LNCaP clone FGC (cell line): ENCODE measurements around the gene PIP4K2A.

Experiments
- DNase-seq: peaks from one replicate; pipeline ENCODE4 v3.0.0-alpha.2; 2011; ENCODE audit warnings: low read depth
- H3K4me3 ChIP-seq: 2 replicates; pipeline ENCODE4 v1.5.1; 2011; ENCODE audit warnings: mild to moderate bottlenecking, low read depth, low read length, control low read depth
- TF ChIP-seq, protein P1 (sequence below): IDR thresholded peaks from 2 replicates; pipeline ENCODE4 v1.5.1; 2012; ENCODE audit warnings: mild to moderate bottlenecking; ENCODE audit not compliant: control insufficient read depth, insufficient read depth; ENCODE audit errors: extremely low read depth

Gene PIP4K2A

DNA sequence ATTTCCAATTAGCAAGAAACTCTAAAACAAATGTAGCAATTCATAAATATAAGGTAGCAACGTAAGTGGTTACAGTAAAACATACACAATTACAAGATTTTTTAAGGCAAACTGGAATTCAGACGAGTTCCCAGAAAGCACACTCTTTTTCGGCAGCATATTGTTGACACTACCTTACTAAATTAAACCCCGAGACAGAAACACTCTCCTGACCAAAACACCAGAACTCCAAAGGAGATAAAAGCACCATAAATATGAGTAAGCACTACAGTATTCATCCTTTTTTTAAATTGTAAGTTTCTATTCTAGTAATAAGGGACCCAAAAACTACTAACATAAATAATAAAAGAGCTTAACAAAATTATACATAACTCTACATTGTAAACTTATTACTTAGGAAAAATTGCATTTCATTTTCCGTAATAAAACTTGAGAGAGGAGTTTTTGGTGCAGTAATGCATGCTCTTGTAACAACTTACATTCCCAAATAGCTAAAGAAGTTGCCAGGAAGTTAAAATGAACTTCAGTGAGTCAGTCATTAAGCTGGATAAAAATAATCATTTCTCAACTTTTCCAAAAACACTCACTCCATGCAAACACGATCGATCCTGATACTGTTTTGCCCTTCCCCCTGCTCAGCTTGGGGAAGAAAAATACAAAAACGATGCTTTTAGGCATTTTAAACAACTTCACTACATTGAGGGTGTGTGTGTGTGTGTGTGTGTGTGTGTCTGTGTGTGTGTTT, 2.0 kb downstream of the PIP4K2A start:
- TF ChIP-seq, protein P1, sequence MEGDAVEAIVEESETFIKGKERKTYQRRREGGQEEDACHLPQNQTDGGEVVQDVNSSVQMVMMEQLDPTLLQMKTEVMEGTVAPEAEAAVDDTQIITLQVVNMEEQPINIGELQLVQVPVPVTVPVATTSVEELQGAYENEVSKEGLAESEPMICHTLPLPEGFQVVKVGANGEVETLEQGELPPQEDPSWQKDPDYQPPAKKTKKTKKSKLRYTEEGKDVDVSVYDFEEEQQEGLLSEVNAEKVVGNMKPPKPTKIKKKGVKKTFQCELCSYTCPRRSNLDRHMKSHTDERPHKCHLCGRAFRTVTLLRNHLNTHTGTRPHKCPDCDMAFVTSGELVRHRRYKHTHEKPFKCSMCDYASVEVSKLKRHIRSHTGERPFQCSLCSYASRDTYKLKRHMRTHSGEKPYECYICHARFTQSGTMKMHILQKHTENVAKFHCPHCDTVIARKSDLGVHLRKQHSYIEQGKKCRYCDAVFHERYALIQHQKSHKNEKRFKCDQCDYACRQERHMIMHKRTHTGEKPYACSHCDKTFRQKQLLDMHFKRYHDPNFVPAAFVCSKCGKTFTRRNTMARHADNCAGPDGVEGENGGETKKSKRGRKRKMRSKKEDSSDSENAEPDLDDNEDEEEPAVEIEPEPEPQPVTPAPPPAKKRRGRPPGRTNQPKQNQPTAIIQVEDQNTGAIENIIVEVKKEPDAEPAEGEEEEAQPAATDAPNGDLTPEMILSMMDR = no peak
- no peak for DNase-seq
- no peak overlapping the region for H3K4me3 ChIP-seq

DNA sequence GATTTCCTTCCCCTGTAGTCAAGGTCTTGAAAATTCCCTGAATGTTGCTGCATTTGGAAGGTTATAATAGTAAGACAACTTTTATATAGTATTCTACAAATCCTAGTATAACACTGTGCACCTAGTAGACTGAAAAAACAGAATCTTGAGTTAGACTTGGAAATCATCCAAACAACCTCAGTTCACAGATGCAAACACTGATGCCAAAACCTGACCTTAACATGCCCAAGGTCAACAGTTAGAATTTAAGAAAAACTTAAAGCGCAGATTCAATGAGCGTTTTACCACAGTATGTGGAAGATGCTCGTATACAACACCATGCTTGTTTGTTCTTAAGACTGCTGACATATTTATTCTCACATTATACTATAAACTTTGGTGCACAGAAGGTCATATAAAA, 3.0 kb downstream of the PIP4K2A start:
- H3K4me3 ChIP-seq = no peak overlapping the region
- DNase-seq = no peak
- TF ChIP-seq, protein P1 = no peak

DNA sequence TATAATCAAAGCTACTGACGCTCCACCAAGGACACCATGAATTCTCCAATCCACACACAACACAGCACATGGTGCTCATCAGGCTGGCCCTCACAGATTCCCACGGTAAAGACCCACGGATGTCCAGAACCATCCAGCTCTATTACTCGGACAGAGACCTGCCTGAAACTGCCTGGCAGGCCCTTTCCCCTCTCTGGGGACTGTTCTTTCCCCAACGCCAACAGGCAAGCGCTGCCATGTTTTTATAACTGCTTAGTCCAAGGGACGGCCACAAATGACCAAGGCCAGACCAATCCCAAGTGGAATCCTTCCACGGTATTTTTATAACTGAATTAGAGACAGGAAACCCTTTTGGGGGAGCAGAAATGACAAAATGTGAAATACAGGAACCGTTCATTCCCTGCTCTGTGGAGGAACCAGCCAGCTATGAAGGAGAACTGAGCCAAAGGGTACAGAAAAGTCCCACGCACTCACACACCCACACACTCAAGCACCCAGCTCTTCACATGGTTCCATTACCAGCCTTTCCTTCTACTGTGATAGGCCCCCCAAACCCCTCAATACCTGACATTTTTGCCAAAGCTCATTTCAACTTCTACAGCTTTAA, 4.1 kb downstream of the PIP4K2A start:
- H3K4me3 ChIP-seq = no peak overlapping the region
- no peak for DNase-seq
- TF ChIP-seq, protein P1 = no peak

DNA sequence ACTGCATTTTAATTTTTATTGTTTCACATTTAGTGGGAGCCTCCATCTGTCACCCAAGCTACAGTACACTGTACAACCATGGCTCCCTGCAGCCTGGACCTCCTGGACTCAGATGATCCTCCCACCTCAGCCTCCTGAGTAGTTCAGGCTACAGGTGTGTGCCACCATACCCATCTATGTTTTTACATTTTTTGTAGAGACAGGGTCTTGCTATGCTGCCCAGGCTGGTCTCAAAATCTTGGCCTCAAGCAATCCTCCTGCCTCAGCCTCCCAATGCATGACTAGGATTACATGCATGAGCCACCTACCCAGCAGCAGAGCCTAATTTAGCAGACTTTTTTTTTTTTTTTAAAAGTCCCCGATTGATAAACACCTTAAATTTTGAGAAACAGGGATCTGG, 5.6 kb downstream of the PIP4K2A start:
- TF ChIP-seq, protein P1 = no peak
- no peak for DNase-seq
- no peak overlapping the region for H3K4me3 ChIP-seq

DNA sequence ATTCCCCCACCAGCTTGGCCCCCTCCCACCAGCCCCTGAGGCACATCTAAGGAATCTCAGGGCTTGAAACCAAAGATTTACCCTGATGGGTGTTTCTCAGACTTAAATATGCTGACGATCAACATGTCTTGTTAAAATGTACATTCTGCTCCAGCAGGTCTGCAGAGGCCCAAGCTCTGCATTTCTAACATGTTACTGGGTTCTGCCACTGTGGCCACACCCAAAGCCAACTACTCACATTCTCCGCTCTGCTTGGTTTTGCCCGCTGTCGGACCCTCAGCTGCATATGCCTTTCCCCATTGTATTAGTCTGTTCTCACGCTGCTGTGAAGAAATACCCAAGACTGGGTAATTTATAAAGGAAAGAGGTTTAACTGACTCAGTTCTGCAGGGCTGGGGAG, 8.9 kb downstream of the PIP4K2A start:
- no peak for DNase-seq
- no peak overlapping the region for H3K4me3 ChIP-seq
- TF ChIP-seq, protein P1 = no peak

DNA sequence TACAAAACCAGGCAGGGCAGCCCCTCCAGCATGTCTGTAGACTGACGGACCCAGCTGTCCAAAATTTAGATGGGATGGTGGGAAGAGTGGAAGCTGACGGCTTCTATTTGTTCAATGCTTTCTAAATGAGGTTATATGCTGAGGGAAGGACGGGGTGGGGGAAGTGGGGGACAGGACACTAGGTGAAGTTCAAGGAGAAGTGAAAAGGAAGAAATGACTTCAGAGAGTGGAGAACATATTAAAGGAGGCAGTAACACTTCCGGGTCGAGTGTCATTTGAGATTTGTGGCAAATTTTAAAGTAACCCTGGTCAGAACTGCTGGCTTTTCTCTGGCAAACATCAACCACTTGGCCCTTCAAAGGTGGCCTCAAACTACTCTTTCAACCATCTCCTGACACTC, 9.4 kb downstream of the PIP4K2A start:
- H3K4me3 ChIP-seq = no peak overlapping the region
- DNase-seq = no peak
- TF ChIP-seq, protein P1 = no peak
